Measurements from ENCODE around the gene C9orf43.

The C9orf43 gene

GRCh38 chr9:113471143-113471542 is 60.6 kb downstream of the C9orf43 start:
- no peak for DNase-seq

DNA sequence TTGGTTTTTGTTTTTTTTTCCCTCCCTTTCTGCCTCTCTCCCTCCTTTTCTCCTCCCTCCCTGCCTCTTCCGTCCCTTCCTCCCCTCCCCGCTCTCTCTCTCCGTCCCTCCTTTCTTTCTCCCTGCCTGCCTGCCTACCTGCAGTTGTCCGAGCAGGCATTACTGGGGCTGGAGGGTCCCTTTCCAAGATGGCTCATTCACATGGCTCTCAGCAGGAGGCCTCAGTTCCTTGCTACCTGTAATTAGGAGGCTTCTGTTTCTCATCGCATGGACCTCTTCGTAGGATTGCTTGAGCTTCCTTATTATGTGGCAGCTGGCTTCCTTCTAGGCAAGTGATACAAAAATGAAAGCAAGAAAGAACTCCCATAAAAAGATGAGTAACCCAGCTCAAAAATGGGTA is 61.0 kb downstream of the C9orf43 start:
- no peak for DNase-seq

- DNase-seq: no peak
These were observed 61.7 kb downstream of the C9orf43 start for GRCh38 chr9:113472199-113472598.

DNA sequence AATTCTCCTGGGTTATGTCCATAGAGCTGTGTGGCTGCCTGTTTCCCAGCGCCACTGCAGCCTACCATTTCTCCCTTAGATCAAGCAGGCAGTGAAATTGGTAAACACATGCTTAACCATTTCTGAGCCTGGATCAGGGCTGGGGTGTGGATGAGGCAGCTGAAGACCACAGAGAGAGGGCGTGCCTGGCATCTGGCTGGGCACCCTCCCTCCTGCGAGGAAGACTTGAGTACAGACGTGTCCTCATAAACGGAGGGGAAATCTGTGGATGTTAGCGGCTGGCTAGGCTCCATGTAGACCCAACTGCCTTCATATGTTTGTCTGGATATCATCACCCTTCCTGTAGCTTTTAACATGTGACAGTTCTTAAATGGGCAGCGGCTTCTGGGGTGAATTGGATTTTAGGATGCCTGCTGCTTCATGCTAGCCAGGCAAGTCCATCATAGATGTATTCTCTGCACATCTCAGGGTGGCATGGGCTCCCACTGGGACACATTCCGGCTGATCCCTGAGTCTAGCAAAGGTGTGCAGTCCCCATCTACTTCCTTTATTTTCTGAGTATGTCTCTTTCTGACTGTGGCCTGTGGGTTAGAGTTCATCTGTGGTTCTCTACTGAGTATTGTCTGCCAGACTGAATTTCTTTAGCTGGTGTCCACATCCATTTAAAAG is 63.9 kb downstream of the C9orf43 start:
- no peak for DNase-seq

GRCh38 chr9:113475031-113475430 is 64.5 kb downstream of the C9orf43 start:
- DNase-seq: no peak

DNA sequence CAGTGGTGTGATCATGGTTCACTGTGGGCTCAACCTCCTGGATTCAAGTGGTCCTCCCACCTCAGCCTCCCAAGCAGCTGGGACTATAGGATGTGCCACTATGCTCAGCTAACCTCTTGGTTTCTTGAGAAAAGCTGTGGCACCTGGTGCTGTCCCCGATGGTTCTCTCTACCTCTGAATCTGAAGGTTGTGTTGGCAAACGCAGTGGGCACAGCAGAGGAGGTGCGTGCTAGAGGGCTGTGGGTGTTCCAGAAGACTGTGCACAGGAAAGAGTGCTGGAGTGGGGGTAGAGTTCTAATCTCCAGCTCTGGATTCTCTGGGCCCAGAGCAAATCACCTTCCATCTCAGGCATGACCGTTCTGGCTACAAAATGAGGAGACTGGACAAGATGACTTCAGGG is 65.4 kb downstream of the C9orf43 start:
- DNase-seq: no peak

GRCh38 chr9:113476511-113476916 is 66.0 kb downstream of the C9orf43 start:
- DNase-seq: no peak

DNA sequence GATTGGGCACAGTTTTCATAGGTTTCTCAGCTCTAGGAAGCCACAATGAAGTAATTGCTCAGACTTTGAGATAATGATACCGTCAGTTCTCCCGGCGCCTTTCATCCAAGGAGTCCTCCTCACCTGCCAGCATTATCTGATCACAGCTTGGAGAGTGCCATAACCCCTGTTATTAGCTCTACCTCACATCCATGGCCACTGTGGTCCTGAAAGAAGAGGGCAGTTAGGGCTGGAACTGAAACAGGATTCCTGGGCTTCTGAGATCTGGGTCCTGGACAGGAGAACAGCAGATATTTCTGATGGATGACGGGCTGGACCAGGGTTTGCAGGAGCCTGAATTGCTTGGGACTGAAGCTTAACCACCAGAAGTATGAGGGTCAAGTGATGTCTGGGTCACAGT is 66.5 kb downstream of the C9orf43 start:
- DNase-seq: no peak

GRCh38 chr9:113477661-113478060 is 67.1 kb downstream of the C9orf43 start:
- no peak for DNase-seq

- peak; percentile 21 for DNase-seq
These were observed 68.7 kb downstream of the C9orf43 start for GRCh38 chr9:113479174-113479621.
